HepG2 (cell line): ENCODE measurements around the gene FAM240A. TPM values are rescaled to one million over a fixed set of nuclear protein-coding genes. Genes with fewer than 3 reads are reported as not detected.

Experiments
- ATAC-seq: fragments of 200-7000 bp; cut with Tn5 transposase; 3 replicates; pipeline ENCODE4 v1.9.1; 2020; ENCODE audit warnings: mild to moderate bottlenecking, moderate library complexity
- BruUV-seq: library from RNA; stranded (reverse); fragments of 400-500 nt; replicated peaks from 2 replicates; lab custom pipeline; 2021; lab: Mats Ljungman, UMichigan
- CTCF ChIA-PET: fragments of 300-600 bp; formaldehyde crosslinking; extraction: SDS; loops from one replicate; lab custom pipeline; 2021; ENCODE audit warnings: low total read pairs, inconsistent platforms, low intra/inter-chr PET ratio; lab: Yijun Ruan, JAX
- POLR2A ChIA-PET: fragments of 350-600 bp; sonication (Branson Sonifier 250); formaldehyde crosslinking; loops from one replicate; lab custom pipeline; 2020; ENCODE audit warnings: antibody characterized with exemption, inconsistent platforms; lab: Yijun Ruan, JAX
- DNase-seq: peaks from one replicate; pipeline ENCODE4 v3.0.0-alpha.2; 2015; ENCODE audit warnings: low spot score
- FAIRE-seq: peaks from 3 replicates; lab custom pipeline; 2011; peaks lifted over from hg19 to GRCh38; lab: Jason Lieb, UNC
- H2AFZ ChIP-seq: one replicate; pipeline ENCODE4 v1.6.1; 2011; ENCODE audit warnings: low read length, inconsistent platforms
- H3K27ac ChIP-seq: fragments of 300-600 bp; 3 replicates; pipeline ENCODE4 v1.8.0; 2011; ENCODE audit warnings: mixed run types, mild to moderate bottlenecking, mixed read lengths, low read length, inconsistent platforms; ENCODE audit not compliant: insufficient read depth; ENCODE audit errors: extremely low read length
- H3K27me3 ChIP-seq, 2 experiments: fragments of 200-600 bp in 1 of 2; 2 replicates in 1 of 2; 3 replicates in 1 of 2; pipeline versions ENCODE4 v1.6.0 to v1.8.0; 2011; ENCODE audit warnings: low read length in 2 of 2, mild to moderate bottlenecking in 2 of 2, moderate library complexity in 2 of 2, inconsistent platforms in 1 of 2; ENCODE audit not compliant: insufficient read depth in 2 of 2, control insufficient read depth in 1 of 2
- H3K36me3 ChIP-seq, 2 experiments: fragments of 200-600 bp in 1 of 2; replicated peaks in 1 of 2; 2 replicates in 1 of 2; 3 replicates in 1 of 2; pipeline versions ENCODE4 v1.5.1 to v1.8.0; 2011; ENCODE audit warnings: low read length in 2 of 2, inconsistent platforms in 1 of 2; ENCODE audit not compliant: insufficient read depth in 2 of 2, control insufficient read depth in 1 of 2
- H3K4me1 ChIP-seq: 2 replicates; pipeline ENCODE4 v1.5.1; 2012; ENCODE audit warnings: low read length, inconsistent platforms; ENCODE audit not compliant: insufficient read depth
- H3K4me2 ChIP-seq: 2 replicates; pipeline ENCODE4 v1.6.0; 2011; ENCODE audit warnings: low read depth, low read length, inconsistent platforms
- H3K4me3 ChIP-seq, 3 experiments: fragments of 200-600 bp in 1 of 3; sonication (generic), shearing (Covaris generic) in 1 of 3; replicated peaks in 1 of 3; 2 replicates each; pipeline ENCODE4 v1.5.1; 2011 to 2016; ENCODE audit warnings: low read length in 3 of 3, inconsistent platforms in 2 of 3, low read depth in 2 of 3, mild to moderate bottlenecking in 2 of 3, control low read depth in 1 of 3, mixed read lengths in 1 of 3; ENCODE audit not compliant: insufficient read depth in 1 of 3
- H3K79me2 ChIP-seq: one replicate; pipeline ENCODE4 v1.6.1; 2011; ENCODE audit warnings: low read length, inconsistent platforms; ENCODE audit not compliant: insufficient read depth
- H3K9ac ChIP-seq: 2 replicates; pipeline ENCODE4 v1.6.0; 2011; ENCODE audit warnings: mild to moderate bottlenecking, low read depth, low read length, inconsistent platforms; ENCODE audit not compliant: insufficient read depth
- H3K9me3 ChIP-seq: 2 replicates; pipeline ENCODE4 v1.5.1; 2012; ENCODE audit warnings: mild to moderate bottlenecking, low read length
- H4K20me1 ChIP-seq: 2 replicates; pipeline ENCODE4 v1.6.0; 2011; ENCODE audit warnings: inconsistent platforms, mild to moderate bottlenecking, low read length, moderate library complexity; ENCODE audit not compliant: insufficient read depth
- PHF20 ChIP-seq: sonication (generic); formaldehyde crosslinking; IDR thresholded peaks from 2 replicates; pipeline ENCODE4 v1.5.0; 2020; ENCODE audit warnings: mild to moderate bottlenecking, missing genetic modification reagents
- REPIN1 ChIP-seq: sonication (generic); formaldehyde crosslinking; IDR thresholded peaks from 2 replicates; pipeline ENCODE4 v1.8.0; 2022; ENCODE audit warnings: missing genetic modification reagents, low read depth, mild to moderate bottlenecking, borderline replicate concordance
- RFXAP ChIP-seq: sonication (generic); formaldehyde crosslinking; IDR thresholded peaks from 2 replicates; pipeline ENCODE4 v1.4.0; 2020; ENCODE audit warnings: missing genetic modification reagents, borderline replicate concordance
- SSRP1 ChIP-seq: IDR thresholded peaks from 2 replicates; pipeline ENCODE4 v1.6.1; 2016; ENCODE audit warnings: control low read depth
- ZC3H4 ChIP-seq: sonication (generic); formaldehyde crosslinking; IDR thresholded peaks from 2 replicates; pipeline ENCODE4 v1.4.0; 2020; ENCODE audit warnings: missing genetic modification reagents, borderline replicate concordance
- ZNF10 ChIP-seq: sonication (generic); formaldehyde crosslinking; IDR thresholded peaks from 2 replicates; pipeline ENCODE4 v1.4.0; 2020; ENCODE audit warnings: mild to moderate bottlenecking, low read depth, missing genetic modification reagents, borderline replicate concordance
- ZNF746 ChIP-seq: sonication (generic); formaldehyde crosslinking; IDR thresholded peaks from 2 replicates; pipeline ENCODE4 v1.8.0; 2022; ENCODE audit warnings: mild to moderate bottlenecking, missing genetic modification reagents
- WGBS: methylation state at CpG from one replicate; pipeline ENCODE4 v1.1.6; 2017; ENCODE audit warnings: low lambda C conversion rate; 5-methylcytosine and 5-hydroxymethylcytosine counted together
- in situ Hi-C: cut with HindIII; loops from 2 replicates; pipeline ENCODE4 v1.10.0; 2017; ENCODE audit warnings: low pct_unique_long_range_greater_than_20kb; ENCODE audit not compliant: extremely low pct_ligation_motif_present
- intact Hi-C: fragments of 100-400 bp; cut with micrococcal nuclease; formaldehyde crosslinking; loops from one replicate; pipeline ENCODE4 v1.10.0; 2022; ENCODE audit not compliant: unreplicated experiment
- polyA plus RNA-seq, 8 experiments: library from polyadenylated mRNA; depleted of rRNA in 3 of 8; stranded (reverse) in 7 of 8; unstranded in 1 of 8; fragments of >200 nt; fragmentation: Illumina TruSeq in 4 of 8; extraction: Trizol in 4 of 8; gene quantifications; 2 replicates each; pipeline versions ENCODE4 v1.2.1 to v1.2.3, GENCODE V29; 2011 to 2016; ENCODE audit warnings: low read depth in 4 of 8, missing spikeins in 1 of 8, mixed read lengths in 1 of 8; ENCODE audit not compliant: insufficient read depth in 1 of 8
- total RNA-seq, 5 experiments: library from RNA; depleted of rRNA; stranded (reverse); fragments of >200 nt; fragmentation: Illumina TruSeq; extraction: Trizol; gene quantifications; 2 replicates each; pipeline ENCODE4 v1.2.3, GENCODE V29; 2016; ENCODE audit warnings: low read depth in 1 of 5
- TF ChIP-seq, protein P1 (sequence below): IDR thresholded peaks from 2 replicates; pipeline ENCODE4 v1.6.1; 2016; ENCODE audit warnings: low read depth, control low read depth
- TF ChIP-seq, protein P2 (sequence below): sonication (generic); formaldehyde crosslinking; IDR thresholded peaks from 2 replicates; pipeline ENCODE4 v1.4.0; 2020; ENCODE audit warnings: missing genetic modification reagents
- TF ChIP-seq, protein P3 (sequence below): IDR thresholded peaks from 2 replicates; pipeline ENCODE4 v1.6.1; 2016; ENCODE audit warnings: mild to moderate bottlenecking
- TF ChIP-seq, protein P4 (sequence below): sonication (generic); formaldehyde crosslinking; IDR thresholded peaks from 2 replicates; pipeline ENCODE4 v1.5.1; 2020; ENCODE audit warnings: mild to moderate bottlenecking, missing genetic modification reagents
- TF ChIP-seq, protein P5 (sequence below): sonication (generic); formaldehyde crosslinking; IDR thresholded peaks from 2 replicates; pipeline ENCODE4 v1.4.0; 2020; ENCODE audit warnings: mild to moderate bottlenecking, low read depth, missing genetic modification reagents

The FAM240A gene
- total and polyA plus RNA-seq, 2 of the 13 experiments (the other 11 are each of a cell fraction or from before 2014, with no cell fraction given) = not detected

DNA sequence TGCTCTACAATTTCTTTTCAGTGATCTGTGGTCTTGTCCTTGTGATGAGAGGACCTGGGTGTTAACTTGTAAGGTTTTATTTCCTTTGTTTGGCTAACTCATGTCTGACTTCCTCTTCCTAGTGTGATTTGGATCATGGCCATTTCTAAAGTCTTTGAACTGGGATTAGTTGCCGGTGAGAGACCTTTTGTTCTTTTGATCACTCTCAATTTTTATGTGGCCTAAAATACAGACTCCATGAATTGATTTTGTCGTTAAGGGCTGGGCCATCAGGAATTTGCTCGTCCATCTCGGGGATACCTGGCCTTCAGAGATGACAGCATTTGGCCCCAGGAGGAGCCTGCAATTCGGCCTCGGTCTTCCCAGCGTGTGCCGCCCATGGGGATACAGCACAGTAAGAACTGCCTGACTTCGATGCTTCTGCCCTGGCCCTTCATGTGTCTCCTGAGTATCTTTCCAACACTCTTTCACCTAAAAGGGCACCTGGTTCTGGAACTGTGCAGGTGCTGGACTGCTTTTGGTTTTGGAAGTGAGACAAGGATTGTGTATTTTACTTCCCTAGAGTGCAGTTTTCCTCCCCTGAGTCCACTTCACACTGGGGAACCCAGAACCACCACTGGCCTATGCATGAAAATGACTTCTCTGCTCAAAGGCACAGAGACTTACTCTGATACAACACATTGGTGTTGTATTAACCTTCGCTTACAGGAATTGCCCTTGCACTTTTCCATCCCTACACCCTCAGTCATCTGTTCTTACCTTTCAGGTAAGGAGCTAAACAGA lies 33.2 kb upstream of the FAM240A start (continued):
- TF ChIP-seq, protein P1, sequence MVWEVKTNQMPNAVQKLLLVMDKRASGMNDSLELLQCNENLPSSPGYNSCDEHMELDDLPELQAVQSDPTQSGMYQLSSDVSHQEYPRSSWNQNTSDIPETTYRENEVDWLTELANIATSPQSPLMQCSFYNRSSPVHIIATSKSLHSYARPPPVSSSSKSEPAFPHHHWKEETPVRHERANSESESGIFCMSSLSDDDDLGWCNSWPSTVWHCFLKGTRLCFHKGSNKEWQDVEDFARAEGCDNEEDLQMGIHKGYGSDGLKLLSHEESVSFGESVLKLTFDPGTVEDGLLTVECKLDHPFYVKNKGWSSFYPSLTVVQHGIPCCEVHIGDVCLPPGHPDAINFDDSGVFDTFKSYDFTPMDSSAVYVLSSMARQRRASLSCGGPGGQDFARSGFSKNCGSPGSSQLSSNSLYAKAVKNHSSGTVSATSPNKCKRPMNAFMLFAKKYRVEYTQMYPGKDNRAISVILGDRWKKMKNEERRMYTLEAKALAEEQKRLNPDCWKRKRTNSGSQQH (CRISPR knock-in tag) = no peak
- TF ChIP-seq, protein P2, sequence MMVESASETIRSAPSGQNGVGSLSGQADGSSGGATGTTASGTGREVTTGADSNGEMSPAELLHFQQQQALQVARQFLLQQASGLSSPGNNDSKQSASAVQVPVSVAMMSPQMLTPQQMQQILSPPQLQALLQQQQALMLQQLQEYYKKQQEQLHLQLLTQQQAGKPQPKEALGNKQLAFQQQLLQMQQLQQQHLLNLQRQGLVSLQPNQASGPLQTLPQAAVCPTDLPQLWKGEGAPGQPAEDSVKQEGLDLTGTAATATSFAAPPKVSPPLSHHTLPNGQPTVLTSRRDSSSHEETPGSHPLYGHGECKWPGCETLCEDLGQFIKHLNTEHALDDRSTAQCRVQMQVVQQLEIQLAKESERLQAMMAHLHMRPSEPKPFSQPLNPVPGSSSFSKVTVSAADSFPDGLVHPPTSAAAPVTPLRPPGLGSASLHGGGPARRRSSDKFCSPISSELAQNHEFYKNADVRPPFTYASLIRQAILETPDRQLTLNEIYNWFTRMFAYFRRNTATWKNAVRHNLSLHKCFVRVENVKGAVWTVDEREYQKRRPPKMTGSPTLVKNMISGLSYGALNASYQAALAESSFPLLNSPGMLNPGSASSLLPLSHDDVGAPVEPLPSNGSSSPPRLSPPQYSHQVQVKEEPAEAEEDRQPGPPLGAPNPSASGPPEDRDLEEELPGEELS (CRISPR knock-in tag) = peak; percentile 69
- TF ChIP-seq ZNF746 (CRISPR knock-in tag) = 0 out of 2 replicates have a peak, but pooled peaks have one; percentile 44

DNA sequence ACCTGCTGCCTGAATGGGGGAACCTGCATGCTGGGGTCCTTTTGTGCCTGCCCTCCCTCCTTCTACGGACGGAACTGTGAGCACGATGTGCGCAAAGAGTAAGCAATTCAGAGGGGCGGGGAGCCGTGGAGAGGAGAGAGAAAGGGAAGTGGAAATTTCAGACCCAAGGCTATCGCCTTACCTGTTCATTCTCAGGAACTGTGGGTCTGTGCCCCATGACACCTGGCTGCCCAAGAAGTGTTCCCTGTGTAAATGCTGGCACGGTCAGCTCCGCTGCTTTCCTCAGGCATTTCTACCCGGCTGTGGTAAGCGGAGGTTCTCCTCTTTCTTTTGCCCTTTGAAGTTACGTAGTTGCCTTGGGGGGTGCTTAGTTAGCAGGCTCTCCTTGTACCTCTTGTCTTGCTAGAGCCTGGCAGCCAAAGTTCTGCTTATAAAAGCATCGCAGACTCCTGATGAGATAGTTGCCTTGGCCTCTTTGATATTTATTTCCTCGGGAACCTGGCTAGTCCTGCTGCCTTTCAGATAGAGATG lies 32.5 kb upstream of the FAM240A start:
- no TSS peak for BruUV-seq
- in situ Hi-C loops = no loop called here
- Histone ChIP-seq H2AFZ (no peak overlapping the region), H4K20me1 (no peaks in the 10 kb centered on the region), H3K4me2 (peak overlapping the region; percentile 44; the same call in 1 of the 2 replicates), H3K27ac (peak overlapping the region; percentile 73), H3K9me3 (no peaks in the 10 kb centered on the region), H3K4me3 (no peak overlapping the region), H3K79me2 (no peaks in the 10 kb centered on the region), H3K27me3 (no peaks in the 10 kb centered on the region), H3K36me3 (no peaks in the 10 kb centered on the region), H3K9ac (no peak overlapping the region), H3K4me1 (peaks cover 78% of the 10 kb centered on the region)
- WGBS = 94% methylated on average over 14 of the region's 14 CpGs
- ChIA-PET CTCF (no interaction called here), POLR2A (interaction anchor here (0.9 kb wide), 1 partner anchor 13 kb away, joined by 3 read pairs; no protein-coding TSS in a partner anchor)
- intact Hi-C loops = no loop called here
- ATAC-seq = no peak
- FAIRE-seq = no peak
- DNase-seq = no peak
- TF ChIP-seq SSRP1 (CRISPR knock-in tag) (no peak), ZNF10 (CRISPR knock-in tag) (no peak), ZC3H4 (CRISPR knock-in tag) (no peak), PHF20 (CRISPR knock-in tag) (no peak), REPIN1 (CRISPR knock-in tag) (no peak), RFXAP (CRISPR knock-in tag) (no peak)
- TF ChIP-seq, protein P3, sequence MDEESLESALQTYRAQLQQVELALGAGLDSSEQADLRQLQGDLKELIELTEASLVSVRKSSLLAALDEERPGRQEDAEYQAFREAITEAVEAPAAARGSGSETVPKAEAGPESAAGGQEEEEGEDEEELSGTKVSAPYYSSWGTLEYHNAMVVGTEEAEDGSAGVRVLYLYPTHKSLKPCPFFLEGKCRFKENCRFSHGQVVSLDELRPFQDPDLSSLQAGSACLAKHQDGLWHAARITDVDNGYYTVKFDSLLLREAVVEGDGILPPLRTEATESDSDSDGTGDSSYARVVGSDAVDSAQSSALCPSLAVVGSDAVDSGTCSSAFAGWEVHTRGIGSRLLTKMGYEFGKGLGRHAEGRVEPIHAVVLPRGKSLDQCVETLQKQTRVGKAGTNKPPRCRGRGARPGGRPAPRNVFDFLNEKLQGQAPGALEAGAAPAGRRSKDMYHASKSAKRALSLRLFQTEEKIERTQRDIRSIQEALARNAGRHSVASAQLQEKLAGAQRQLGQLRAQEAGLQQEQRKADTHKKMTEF (CRISPR knock-in tag) = no peak
- TF ChIP-seq, protein P4, sequence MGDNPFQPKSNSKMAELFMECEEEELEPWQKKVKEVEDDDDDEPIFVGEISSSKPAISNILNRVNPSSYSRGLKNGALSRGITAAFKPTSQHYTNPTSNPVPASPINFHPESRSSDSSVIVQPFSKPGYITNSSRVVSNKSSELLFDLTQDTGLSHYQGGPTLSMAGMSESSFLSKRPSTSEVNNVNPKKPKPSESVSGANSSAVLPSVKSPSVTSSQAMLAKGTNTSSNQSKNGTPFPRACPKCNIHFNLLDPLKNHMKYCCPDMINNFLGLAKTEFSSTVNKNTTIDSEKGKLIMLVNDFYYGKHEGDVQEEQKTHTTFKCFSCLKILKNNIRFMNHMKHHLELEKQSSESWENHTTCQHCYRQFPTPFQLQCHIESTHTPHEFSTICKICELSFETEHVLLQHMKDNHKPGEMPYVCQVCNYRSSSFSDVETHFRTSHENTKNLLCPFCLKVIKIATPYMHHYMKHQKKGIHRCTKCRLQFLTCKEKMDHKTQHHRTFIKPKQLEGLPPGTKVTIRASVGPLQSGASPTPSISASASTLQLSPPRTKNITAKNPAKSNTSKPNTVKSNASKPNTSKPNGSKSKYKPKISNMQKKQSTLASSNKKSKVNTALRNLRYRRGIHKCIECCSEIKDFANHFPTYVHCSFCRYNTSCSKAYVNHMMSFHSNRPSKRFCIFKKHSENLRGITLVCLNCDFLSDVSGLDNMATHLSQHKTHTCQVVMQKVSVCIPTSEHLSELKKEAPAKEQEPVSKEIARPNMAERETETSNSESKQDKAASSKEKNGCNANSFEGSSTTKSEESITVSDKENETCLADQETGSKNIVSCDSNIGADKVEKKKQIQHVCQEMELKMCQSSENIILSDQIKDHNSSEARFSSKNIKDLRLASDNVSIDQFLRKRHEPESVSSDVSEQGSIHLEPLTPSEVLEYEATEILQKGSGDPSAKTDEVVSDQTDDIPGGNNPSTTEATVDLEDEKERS (CRISPR knock-in tag) = no peak
- TF ChIP-seq, protein P5, sequence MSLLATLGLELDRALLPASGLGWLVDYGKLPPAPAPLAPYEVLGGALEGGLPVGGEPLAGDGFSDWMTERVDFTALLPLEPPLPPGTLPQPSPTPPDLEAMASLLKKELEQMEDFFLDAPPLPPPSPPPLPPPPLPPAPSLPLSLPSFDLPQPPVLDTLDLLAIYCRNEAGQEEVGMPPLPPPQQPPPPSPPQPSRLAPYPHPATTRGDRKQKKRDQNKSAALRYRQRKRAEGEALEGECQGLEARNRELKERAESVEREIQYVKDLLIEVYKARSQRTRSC (CRISPR knock-in tag) = no peak
